DMS79 (cell line): Measurements from ENCODE around the gene DOK3.
A peak's percentile ranks its signal among the peaks of the same experiment; 100 is the strongest.

Source experiments
- DNase-seq: peaks from one replicate; lab custom pipeline; 2025; lab: John Stamatoyannopoulos, UW

The DOK3 gene

GRCh38 chr5:177466861-177467260 is 42.8 kb downstream of the DOK3 start:
- DNase-seq = no peak

DNA sequence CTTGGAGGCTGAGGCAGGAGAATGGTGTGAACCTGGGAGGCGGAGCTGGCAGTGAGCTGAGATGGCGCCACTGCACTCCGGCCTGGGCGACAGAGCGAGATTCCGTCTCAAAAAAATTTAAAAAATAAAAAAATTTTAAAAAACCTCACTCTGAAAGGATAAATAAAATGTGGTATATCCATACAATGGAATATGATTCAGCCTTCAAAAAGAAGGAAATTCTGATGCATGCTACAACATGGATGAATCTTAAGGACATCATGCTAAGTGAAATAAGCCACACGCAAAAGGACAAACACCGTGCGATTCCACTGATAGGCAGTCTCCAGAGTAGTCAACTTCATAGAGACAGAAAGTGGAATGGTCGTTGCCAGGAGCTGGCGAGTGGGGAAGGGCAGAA is 44.6 kb downstream of the DOK3 start:
- no peak for DNase-seq

GRCh38 chr5:177462021-177462670 is 47.5 kb downstream of the DOK3 start:
- no peak for DNase-seq

DNA sequence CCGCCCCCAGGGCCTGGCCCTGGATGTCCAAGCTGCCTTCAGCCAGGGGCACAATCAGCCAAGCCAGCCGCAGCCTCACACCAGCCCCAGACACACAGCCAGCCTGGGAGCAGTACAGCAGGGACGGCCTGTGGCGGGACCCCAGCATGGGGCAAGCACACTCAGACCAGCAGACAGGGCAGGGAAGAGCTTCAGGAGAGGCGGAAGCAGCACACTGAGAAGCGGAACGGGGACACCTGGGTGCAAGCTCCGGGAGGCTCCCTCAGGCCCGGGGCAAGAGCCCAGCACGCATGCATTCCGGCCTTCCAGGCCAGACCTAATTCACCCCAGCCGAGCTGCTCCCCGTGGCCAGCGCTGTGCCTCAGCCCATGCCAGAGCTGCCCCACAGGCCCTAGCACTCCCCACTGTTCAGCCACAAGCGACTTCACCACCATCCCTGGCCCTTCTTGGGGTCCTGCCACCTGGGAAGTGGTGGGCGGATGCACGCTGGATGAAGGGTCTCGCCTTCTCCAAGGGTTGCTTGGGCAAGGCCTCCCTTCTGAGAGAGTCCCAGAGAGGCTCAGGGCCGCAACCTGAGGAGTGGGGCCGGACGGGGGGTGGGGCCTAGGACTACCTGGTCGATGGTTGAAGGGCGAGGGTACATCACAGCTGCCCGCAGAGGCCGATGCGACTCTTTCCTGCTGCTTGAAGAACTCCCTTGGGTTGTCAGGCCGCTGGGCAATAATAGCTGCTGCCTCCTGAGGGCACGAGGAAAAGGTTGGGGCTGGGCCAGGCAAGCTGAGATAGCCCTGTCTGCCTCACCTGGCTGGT is 49.6 kb downstream of the DOK3 start:
- DNase-seq = no peak

DNA sequence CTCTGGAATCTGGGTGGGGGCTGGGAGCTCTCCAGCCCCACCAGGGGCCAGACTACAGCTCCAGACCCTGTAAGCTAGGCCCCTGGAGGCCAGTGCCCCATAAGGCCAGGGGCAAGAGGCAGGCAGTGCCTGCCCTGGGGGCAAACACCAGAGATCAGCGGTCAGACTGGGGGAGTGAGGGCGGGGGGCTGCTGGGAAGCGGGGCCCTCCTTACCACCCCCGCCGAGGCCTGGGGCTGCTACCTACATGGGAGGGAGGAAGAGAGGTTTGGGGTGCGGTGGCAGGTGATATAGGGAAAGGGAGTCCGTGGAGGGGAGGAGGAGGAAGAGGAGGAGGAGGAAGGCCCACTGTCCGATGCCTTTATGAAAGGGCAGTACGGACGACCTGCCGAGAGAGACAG is 50.3 kb downstream of the DOK3 start:
- no peak for DNase-seq

- DNase-seq = no peak
These were observed 50.7 kb downstream of the DOK3 start for GRCh38 chr5:177458912-177459350.

DNA sequence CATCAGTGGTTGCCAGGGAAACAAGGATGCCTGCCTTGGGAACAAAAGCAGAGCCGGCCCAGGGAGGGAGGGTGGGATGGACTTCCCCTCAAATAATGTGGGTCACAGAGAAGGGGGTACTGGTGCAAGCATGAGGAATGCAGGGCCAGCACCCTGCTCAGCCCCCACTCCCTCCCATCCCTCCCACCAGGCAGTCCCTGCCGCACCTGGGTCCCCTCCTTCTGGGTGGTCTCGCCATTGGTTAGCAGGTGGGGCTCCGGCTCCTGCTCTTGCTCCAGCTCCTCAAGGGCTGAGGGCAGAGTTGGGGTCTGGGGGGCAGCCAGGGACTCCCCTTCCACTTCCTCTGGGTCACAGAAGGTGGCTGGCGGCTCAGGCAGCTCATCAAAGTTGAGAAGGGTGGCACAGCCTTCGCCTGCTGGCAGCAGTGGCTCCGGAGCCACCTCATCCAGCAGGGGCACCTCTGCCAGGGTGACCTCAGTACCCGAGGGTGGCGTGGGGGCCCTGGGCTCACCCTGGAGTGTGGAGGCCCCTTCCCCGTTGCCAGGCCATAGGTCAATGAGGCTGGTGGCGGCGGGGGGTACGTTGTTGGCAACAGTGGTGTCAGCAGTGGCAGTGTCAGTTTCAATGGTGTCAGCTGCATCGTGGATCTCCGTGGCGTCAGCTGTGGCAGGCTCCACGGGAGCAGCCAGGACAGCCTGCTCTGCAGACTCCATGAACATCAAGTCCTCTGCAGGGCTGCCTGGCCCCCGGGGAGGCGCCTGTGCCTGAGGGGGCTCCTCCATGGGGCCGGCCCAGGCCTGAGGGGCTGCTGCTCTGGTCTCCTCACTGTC is 51.6 kb downstream of the DOK3 start:
- no peak for DNase-seq

DNA sequence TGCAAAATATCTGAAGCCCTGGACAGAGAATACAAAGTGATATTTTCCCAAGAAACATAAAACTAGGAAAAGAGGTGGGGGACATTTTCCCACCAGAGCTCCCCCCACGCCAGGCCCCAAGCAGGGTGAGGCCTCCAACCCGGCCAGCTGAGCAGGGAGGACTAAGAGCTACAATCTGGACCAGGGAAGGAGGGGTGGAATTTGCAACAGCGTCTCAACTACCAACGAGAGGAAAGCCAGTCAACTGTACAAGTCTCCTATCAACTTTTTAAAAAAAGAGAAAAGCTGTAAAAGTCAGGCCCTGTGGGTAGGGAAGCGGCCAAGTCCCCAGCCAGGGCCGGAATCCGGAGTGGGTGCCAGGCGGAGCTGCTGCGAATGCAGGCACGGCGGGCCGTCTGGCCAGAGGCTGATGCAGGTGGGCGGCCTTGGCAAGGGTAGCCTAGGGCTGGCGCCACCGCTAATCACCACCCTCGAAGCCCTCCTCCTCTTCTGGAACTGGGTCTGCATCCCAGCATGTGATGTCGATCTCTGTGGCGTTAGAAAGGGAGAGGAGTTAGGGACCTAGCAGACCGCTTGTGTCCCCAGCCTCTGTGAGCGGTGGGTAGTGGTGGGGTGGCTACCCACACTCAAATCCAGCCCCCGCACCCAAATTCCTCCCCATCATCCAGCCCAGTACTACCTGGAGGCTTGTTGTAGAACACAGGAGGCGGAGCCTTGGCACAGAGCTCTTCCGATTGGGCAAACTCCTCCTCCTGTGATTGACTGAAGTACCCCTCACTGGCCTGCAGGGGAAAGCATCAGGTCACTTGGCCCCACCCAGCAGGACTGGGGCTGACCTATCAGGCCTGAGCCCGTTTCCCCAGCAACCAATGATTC is 52.4 kb downstream of the DOK3 start:
- DNase-seq = peak; percentile 57

- no peak for DNase-seq
These were observed 53.0 kb downstream of the DOK3 start for GRCh38 chr5:177456591-177456964.

DNA sequence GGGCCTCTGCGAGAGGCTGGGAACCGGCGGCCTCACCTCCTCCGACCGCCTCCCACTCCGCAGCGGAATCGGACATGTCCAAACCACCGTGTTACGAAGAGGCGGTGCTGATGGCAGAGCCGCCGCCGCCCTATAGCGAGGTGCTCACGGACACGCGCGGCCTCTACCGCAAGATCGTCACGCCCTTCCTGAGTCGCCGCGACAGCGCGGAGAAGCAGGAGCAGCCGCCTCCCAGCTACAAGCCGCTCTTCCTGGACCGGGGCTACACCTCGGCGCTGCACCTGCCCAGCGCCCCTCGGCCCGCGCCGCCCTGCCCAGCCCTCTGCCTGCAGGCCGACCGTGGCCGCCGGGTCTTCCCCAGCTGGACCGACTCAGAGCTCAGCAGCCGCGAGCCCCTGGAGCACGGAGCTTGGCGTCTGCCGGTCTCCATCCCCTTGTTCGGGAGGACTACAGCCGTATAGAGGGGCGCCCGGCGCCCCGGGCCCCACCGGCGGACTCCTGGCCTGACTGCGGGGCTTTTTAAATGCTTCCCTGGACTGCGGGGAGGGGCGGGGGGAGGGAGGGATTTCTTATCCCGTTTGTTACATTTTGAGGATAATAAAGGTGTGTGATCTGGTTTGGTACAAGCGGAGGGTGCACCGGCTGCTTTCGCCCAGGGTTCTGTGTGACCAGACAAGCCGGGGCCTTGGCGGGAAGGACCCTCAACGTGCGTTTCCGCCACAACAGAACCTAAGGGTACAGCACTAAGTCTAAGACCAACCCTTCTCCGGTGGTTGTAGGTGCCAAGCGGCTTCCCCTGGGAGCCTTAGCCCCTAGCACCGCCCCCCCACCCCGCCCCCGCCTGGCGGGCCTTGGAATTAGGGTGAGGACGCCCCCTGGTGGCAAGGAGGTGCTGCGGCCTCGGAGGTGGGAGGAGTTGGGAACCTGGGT is 53.7 kb downstream of the DOK3 start:
- DNase-seq = peak; percentile 55

- DNase-seq = peak; percentile 32
These were observed 54.5 kb downstream of the DOK3 start for GRCh38 chr5:177455036-177455660.

- DNase-seq = peak; percentile 68
These were observed 55.1 kb downstream of the DOK3 start for GRCh38 chr5:177454397-177455035.

DNA sequence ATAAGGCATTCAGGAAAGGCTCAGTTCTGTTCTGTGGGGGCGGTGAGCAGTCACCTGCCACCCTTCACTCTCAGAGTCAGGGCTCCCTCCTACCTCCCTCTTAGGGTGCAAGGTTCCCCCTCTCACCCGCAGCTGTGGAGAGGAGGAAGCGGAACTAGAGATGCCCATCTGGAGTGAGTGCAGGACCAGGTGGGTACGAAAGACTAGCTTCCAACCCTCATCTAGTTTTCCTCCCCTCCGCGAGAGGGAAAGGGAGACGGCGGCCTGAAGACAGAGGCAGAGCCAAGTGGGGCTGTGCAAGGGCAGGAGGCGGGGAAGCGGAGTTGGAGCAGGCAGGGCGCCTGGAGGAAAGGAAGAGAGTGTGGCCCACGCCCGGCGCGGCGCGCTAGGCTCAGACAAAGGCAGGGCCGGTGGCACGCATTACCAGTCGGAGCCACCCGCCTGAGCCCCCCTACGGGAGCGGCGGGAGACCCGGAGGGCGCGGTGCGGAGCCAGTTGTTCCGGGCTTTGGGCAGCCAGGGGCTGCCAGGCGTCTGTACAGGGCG is 55.7 kb downstream of the DOK3 start:
- no peak for DNase-seq

GRCh38 chr5:177452688-177453638 is 56.7 kb downstream of the DOK3 start:
- DNase-seq = no peak
